ENCODE data around the gene SF3A2.
A peak's percentile ranks its signal among the peaks of the same experiment; 100 is the strongest.

Gene SF3A2

DNA sequence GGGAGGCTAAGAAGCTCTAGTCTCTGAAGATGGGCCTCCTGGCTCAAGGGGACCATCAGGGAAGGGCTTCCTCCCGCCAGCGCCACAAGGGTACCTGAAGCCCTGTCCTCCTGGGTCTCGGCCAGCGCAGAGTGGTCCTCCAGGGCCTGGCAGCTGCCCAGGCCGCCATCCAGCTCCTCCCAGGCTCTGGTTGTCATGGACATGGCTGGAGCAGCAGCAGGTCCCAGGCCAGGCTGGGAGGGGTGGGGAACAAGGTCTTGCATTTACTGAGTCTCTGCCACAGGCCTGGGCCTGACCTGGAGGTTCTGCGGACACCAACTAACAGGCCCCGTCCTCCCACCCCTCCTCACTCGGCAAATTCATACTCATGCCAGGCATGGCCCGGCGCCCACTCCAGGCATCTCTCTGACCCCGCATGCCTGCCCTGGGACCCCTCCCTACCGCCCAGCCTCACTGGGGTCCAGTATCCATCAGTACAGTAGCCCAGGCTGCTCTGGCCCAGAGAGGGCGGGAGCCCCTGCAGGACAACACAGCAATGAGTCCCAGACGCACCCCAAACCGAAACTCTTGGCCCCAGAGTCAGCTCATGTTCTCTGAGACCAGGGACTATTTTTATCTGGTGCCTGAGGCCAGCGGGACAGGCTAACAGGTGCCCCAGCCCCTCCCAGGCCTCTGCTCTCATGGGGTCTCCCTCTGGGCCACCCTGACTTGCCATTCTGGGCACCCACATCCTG lies 18.7 kb downstream of the SF3A2 start:
- DNase-seq: no peak

DNA sequence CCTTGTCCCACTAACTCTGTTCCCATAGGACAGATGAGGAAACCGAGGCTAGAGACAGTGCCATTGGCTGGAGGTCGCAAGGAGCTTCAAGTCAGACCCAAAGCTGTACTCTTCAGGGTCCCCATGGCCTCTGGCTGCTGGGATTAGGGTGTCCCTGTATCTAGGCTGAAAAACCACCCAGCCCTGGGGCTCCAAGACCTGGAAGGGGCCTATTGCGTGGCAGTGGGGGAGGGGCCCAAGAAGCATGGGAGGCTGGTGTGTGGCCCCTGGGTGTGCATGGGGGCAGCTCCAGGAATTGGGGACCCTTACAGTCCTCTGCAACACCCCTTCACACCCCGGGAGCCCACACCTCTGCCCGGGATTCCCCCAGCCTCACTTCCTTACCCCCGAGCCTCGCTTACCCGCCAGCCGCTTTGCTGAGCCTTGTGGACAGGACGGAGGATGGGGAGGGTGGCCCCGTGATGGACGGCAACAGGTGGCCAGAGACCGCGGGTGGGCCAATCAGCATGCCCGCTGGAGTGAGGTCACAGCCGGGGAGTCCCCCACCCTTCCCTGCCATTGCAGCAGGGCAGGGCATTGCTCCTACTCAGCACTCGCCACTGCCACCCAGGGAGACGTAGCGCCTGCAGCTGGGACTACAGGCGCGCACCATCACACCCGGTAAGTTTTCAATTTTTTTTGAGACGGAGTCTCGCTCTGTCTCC lies 19.5 kb downstream of the SF3A2 start, which contains the start of gene JSRP1:
Gene JSRP1, minus strand, starts transcription at position 436 of the 704 bp plus-strand sequence. CDS start 1,103 bp downstream, outside the sequence.
- no peak for DNase-seq

DNA sequence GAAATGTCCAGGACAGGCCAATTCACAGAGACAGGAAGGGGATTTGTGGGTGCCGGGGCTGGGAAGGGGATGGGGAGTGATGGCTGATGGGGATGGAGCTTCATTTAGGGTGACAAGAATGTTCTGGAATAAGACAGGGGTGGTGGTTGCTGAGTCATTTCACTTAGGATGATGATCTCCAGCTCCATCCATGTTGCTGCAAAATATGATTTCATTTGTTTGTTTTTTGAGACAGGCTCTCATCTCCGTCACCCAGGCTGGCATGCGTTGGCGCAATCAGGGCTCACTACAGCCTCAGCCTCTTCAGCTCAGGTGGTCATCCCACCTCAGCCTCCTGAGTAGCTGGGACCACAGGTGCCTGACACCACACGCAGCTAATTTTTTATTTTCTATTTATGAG lies 22.7 kb downstream of the SF3A2 start:
- no peak for DNase-seq

DNA sequence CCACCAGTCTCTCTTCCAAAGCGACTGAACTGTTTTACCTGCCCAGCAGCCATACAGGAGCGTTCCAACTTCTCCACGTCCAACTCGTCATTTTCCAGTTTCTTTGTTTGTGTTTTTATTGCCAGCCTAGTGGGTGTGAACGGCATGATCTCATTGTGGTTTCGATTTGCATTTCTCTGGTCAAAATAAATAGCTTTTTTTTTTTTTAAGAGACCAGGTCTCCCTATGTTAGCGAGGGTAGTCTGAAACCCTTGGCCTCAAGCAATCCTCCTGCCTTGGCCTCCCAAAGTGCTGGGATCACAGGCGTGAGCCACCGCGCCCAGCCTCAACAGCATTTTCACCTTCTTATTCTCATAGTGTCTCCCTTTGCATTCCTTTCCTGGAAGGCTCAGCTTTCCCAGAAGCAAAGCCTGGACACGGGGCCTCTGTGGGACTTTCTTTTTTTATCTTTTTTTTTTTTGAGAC lies 23.7 kb downstream of the SF3A2 start:
- DNase-seq: no peak

DNA sequence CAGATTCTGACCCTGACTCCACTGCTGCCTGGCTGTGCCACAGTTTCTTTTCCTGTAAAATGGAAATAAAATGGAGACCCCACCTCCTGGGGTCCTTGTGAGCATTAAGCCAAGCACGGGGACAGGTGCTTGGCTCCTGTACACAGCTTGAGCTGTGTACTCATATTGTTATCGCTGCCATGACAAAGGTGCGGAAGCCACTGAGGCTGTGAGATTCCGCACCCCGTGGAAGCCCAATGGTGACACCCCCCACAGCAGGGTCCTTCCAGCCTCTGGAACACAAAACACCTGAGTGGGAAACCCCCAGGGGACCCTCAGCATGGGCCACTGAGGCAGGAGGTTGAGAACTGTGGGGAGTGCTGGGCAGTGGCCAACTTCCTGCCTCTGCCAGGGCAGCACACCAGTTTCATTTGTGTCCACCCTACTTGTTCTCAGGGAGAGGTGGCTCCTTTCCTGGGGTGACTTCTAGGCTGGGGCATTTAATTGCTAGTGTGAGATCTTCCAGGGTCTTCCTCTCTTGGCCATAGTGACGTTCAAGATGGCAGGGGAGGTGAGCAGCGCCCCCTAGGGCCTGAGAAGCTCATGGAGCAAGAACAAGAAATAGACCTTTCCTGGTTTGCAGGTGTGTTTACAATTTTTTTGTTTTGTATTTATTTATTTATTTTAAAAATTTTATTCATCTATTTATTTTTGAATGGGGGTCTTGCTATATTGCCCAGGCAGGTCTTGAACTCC lies 25.0 kb downstream of the SF3A2 start:
- no peak for DNase-seq

DNA sequence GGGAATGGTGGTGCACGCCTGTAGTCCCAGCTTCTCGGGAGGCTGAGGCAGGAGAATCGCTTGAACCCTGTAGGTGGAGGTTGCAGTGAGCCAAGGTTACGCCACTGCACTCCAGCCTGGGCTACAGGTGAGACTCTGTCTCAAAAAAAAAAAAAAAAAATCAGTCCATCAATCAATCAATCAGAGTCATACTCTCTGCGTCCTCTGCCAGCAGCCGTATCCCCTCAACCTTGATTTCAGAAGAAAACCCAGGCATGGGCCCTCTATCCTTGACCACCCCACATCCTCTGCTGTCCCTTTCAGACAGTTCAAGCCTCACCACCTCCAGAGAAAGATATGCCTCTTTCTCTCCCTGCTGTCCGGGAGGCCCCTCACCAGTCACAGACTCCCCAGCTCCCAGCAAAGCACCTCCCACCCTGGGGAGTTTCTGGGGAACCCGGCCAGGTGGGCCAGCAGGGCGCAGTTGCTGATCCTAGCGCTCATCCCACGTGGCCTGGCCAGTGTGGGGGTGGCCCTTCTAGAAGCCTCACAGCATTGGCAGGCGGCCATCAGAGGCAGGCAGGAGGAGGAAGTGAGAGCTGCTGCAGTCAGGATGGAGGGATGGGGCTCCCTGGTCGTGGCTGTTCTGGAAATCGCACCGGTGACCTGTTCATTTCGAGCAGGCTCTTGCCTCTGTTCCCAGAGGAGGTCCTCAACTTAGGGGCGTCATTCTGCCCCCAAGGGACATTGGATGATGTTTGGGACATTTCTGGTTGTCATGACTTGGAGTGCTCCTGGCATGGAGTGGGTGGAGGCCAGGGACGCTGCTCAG lies 29.8 kb downstream of the SF3A2 start:
- DNase-seq: peak; percentile 39

DNA sequence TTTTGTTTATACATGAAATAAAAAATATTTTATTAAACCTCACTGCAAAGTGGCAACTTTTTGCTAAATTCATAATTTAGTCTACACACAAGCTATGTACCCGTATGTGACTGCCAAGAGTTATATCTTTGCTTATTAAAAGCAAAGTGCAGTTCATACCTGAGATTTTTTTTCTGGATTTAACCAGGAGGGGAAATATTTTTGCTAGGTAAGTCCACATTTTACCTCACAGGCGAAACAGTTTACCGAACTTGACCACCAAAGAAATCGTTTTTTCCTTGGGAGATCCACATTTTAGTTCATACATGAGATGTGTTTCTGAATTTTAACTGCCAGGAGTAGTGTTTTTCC lies 31.8 kb downstream of the SF3A2 start:
- no peak for DNase-seq

DNA sequence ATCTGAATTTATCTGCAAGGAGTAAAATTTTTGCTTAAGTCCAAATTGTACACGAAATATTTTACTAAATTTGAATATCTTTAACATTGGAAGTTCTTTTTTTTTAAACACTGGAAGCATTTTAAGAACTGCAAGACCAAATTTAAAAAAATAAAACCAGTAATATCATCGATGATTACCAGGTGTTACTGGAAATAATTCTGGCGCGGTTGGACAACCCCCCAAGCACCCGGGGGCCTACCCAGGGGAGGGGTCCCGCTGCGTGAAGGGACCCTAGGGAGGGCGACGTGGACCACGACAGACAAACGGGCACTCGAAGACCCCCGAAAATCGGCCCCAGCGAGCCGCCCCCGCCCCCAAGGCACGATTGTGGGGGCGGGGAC lies 32.2 kb downstream of the SF3A2 start:
- DNase-seq: no peak

DNA sequence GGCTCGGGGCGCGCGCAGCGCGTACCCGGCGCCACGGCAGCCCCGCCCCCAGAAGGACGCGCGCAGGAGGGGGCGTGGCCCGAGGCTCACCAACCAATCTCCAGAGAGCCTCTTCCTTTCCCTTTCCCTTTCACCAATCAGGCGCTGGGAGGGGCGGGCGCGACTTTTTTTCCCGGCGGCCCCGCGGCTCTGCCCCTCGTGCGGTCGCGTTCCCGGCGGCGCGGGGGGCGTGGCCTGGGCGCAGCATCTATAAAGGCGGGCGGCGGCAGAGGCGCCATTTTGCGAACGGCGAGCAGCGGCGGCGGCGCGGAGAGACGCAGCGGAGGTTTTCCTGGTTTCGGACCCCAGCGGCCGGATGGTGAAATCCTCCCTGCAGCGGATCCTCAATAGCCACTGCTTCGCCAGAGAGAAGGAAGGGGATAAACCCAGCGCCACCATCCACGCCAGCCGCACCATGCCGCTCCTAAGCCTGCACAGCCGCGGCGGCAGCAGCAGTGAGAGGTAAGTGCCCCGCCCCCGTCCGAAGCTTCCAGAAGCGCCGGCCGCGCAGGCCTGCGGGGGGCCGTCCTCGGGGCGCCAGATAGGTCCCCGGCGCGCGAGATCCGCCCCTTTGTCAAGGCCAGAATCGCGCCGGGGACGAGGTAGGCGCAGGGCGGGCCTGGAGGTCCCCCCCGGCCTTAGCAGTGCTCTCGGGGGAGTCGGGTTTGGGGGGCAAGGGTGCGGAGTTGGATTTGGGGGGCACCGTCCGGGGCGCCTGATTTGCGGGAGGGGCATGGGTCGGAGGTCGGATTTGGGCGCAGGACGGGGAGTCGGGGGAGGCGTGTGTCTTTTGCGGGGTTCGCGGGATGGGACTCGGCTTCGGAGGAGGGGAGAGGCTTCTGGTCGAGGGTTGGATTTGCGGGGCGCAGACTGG lies 32.9 kb downstream of the SF3A2 start:
- DNase-seq: peak; percentile 97

DNA sequence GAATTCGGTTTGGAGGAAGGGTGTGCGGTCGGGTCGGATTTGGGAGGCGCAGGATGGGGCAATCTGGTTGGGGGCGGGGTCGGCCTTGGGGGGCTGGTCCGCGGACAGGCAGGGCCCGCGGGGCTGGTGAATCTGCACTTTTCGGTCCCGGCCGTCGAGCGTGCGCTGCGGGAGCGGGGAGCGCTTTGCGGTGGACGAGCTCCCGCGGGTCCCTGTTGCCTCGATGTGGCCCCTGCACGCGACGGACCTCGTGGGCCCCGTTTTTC lies 33.5 kb downstream of the SF3A2 start:
- DNase-seq: no peak

DNA sequence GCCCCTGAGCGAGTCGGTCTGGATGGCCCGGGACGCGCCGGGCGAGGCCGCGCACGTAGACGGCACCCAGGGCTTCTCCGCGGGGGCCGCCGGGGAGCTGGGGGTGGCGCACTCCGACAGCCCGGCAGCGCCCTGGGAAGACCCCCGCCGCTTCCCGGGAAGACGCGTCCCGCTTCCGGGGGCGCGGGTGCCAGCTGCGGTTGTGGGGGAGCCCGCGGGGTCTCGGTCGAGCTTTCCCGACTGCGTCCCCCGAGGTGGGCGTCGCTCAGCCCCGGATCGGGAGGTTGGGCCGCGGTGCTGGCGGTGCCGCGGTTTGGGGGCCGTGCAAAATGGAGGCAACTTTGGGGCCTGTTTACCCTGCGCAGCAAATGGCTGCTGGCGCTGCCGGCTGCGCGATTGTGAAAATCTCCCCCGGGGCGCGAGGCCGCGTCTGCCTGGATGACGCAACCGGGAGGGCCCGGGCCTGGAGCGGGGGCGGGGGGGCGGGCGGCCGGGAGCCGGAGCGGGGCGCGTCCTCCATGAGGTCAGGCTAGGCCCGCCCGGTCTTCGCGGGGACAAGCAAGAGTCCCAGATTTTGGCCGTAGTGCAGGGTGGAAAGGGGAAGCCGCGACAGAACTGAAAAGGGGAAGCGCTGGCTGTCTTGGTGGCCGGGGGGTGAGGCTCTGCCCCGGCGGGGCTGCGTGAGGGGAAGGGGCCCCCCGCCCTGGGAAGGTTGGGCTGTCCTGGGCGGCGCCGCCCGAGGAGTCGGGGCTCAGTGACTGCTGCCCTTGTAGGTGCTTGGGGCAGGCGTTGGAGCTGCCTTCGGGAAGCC lies 34.0 kb downstream of the SF3A2 start:
- peak; percentile 71 for DNase-seq

DNA sequence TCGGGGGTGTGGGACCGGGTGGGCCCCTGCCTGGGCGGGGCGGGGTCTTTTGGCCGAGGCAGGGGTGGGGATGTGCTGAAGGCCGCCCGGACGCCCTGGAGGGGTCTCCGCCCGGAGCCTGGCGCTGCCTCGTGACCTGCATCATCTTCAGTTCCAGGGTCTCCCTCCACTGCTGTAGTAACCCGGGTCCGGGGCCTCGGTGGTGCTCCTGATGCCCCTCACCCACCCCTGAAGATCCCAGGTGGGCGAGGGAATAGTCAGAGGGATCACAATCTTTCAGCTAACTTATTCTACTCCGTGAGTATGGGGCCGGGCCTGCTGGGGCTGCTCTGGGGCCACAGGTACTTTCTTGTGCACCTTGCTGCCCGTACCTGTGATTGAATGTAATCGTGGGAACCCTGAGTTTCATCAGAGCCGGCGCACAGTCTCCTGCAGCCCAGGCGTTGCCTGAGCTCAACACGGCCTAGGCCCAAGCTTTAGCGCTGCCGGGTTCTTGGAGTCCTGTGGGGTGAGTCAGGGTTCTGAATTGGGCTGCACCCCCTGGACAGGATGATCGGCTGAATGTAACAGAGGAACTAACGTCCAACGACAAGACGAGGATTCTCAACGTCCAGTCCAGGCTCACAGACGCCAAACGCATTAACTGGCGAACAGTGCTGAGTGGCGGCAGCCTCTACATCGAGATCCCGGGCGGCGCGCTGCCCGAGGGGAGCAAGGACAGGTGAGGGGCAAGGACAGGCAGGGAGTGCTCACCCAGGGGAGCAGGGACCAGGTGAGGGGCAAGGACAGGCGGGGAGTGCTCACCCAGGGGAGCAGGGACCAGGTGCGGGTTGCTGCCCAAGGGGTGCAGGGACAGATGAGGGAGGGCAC lies 34.8 kb downstream of the SF3A2 start:
- DNase-seq: no peak

DNA sequence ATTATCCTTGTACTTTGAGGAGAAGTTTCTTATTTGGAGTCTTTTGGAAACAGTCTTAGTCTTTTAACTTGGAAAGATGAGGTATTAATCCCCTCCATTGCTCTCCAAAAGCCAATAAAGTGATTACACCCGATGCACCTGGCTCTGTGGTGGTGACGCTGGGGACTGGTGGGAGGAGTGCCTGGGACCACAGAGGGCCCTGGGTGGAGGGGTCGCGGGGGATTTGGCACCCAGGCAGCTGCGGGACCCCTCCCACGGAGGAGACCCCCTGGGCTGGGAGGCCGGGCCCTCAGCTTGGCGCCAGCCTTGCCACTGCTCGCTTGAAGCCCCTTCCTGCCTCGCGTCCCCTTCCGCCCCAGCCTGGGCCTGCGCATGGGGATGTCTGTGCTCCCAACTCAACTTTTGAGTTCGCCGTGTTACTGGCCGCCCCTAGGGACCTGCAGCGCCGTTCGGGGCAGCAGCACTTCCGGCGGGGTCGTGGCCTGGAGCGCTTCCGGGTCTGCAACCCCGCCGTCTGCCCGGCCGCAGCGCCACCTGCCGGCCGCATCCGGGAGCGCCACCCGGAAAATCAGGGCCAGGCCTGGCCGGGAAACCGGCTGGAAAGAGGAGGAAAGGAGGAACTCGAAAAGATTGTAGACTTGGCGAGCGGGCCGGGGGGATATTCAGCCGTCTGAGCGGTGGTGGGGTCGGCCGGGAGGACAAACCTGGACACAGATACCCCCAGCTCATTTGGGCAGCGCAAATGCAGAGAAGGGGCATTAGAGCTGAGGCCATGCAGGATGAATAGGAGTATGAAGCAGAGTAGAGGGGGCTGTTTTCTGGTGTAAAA lies 36.9 kb downstream of the SF3A2 start:
- peak; percentile 81 for DNase-seq

DNA sequence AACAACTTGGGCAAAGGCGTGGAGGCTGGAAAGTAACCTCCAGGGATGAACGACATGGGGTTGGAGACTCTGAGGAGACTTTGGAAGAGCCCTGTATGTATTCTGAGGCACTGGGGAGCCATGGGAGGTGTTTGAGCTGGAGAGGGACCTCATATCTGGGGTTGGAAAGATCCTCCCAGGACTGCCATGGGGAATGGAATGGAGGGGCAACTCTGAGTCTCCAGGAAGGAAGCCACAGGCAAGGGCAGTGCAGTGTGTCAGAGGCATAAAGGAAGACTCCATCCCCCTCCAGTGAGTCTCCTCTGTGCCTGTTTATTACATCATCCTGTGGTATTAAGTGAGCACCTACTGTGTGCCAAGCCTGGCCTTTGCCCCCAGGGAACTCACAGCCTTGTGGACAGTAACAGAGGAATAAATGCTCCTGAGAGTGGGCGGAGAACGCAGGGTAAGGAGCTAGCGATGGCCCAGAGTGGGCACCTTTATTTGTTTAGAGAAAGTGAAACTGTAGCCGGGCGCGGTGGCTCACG lies 37.6 kb downstream of the SF3A2 start:
- DNase-seq: no peak

DNA sequence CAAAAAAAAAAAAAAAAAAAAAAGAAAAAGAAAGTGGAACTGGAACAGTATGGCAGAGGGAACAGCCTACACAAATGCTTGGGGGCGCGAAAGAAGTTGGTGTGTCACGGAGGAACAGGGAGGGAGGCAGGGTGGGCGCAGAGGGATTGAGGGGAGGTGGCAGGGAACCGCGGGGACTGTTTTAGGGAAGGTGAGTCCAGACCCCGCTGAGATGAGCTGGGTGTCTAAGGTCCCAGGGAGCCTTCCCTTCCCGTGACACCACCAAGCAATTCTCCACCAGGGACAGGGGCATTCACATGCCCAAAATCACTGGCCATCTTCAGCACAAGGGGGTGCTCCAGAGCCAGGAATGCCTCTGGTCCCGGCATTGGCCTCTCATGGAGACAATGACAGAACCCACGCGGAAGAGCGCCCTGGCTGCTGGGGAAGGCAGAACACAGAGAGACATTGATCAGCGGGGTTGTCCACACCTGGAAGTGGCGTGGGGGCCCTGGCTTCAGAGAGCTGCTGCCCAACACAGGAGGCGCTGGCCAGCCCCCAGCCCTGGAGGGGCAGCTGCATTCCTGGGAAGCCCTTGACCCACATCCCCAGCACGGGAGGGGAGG lies 38.4 kb downstream of the SF3A2 start:
- DNase-seq: peak; percentile 59

DNA sequence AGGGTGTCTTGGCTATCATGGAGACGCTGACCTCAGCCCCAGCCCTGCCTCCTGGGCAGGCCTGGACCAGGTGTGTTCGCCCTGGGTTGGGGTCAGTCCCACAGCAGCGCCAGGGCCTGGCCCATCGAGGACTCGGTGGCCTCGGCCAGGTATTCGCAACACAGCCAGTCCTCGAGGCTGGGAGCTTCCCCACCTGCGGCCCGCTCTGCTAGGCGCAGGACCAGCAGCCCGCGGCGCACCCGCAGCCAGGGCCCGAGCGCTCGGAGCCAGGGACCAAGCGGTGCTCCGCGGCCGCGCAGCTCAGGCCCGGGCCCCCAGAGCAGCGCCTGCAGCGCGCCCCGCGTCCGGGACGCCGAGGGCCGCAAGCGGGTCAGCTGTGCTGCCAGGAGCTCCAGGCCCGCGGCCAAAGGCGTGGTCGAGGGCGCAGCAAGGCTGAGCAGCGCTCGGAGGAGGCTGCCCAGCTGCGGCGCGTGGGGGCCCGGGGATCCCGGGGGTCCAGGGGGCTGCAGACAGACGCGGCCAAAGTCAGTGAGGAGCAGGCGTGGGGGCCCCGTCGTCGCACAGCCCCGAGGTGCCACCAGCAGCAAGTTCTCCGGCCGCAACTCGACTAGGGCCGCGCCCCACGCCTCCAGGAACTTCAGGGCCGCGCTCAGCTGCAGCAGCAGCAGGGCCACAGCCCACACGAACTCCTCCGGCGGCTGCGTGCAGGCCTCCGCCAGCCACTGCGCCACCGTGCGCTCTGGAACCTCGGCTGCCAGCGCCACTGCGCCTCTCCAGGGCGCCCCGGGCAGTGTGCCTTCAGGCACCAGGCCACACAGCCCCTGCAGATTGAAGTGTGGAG lies 39.2 kb downstream of the SF3A2 start:
- no peak for DNase-seq

DNA sequence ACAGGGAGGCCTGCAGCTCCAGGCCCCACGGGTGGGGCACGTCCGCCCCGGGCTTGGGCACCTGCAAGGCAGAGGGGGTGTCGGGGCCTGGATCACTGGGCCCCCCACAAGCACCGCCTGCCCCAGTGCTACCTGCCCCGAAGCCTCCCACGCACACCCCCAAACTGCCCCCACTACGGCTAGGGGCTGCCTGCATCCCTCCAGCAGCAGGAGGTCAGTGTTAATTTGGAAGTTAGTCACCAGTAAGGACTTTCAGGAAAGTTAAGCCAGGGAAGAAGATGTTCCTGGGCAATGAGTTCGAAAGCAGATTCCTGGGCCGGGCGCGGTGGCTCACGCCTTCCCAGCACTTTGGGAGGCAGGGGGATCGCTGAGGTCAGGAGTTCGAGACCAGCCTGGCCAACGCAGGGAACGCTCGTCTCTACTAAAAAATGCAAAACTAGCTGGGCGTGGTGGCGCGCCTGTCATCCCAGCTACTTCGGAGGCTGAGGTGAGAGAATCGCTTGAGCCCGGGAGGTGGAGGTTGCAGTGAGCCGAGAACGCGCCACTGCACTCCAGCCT lies 39.9 kb downstream of the SF3A2 start:
- DNase-seq: no peak

Data from NCI-H345 (cell line).